PC-9 (cell line): ENCODE results near the gene HTRA1.

ENCODE experiments used
- EZH2 ChIP-seq: fragments of 200-600 bp; sonication (generic); IDR thresholded peaks from 2 replicates; pipeline ENCODE4 v1.8.0; 2017; ENCODE audit warnings: antibody characterized with exemption, low read depth
- TF ChIP-seq, protein P1 (sequence below): fragments of 200-600 bp; sonication (generic); conservative IDR thresholded peaks from 2 replicates; pipeline ENCODE4 v1.6.1; 2017; ENCODE audit warnings: mixed run types, antibody characterized with exemption, mild to moderate bottlenecking, moderate library complexity

DNA sequence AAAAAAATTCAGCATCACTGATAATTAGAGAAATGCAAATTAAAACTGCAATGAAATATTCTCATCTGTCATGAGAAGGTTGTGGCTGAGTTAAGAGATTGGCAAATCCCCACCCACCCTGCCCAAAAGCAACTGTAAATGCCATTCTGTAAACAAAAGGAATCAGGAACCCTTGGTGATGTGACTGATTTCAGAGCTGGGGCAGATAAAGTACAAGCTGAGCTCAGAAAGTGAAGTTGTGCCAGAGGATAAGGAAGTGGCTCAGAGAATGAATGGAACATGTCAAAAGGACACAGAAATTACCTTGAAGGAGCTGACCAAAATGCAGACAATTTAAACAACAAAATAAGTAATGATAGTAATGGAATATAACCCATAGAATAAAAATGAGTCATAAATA lies 39.6 kb upstream of the HTRA1 start:
- TF ChIP-seq, protein P1, sequence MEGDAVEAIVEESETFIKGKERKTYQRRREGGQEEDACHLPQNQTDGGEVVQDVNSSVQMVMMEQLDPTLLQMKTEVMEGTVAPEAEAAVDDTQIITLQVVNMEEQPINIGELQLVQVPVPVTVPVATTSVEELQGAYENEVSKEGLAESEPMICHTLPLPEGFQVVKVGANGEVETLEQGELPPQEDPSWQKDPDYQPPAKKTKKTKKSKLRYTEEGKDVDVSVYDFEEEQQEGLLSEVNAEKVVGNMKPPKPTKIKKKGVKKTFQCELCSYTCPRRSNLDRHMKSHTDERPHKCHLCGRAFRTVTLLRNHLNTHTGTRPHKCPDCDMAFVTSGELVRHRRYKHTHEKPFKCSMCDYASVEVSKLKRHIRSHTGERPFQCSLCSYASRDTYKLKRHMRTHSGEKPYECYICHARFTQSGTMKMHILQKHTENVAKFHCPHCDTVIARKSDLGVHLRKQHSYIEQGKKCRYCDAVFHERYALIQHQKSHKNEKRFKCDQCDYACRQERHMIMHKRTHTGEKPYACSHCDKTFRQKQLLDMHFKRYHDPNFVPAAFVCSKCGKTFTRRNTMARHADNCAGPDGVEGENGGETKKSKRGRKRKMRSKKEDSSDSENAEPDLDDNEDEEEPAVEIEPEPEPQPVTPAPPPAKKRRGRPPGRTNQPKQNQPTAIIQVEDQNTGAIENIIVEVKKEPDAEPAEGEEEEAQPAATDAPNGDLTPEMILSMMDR: no peak
- no peak for TF ChIP-seq EZH2
